HG03575 (cell line): Measurements from ENCODE around the gene HIRA.
"Not testable (repeated sequence)": the region's sequence is repeated elsewhere in the genome, so short reads cannot be mapped to it uniquely, and the experiment has no call there.

Source experiments
- ATAC-seq: cut with Tn5 transposase; IDR thresholded peaks from one replicate; pipeline ENCODE4 v1.9.1; 2021; ENCODE audit not compliant: unreplicated experiment, insufficient number of reproducible peaks, low FRiP score; ENCODE audit errors: extremely low read depth

HIRA gene

DNA sequence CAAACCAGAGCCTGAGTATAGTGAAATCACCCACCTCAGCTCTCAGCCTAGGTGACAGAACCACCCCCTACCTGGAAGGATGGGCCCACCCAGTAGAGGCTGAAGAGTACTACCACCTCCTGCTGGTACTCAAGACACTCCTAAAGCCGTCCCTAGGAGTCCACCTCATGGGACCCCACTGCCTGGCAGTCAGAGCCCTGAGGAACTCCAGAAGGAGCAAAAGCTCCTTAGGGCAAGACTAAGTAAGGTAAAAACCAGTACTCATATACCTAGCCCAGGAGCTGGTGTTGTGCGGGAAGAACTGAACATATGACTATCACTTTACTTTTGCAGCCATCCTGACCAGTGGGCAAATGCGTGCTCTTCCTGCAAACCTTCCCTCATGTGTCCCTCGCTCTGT, 36.3 kb downstream of the HIRA start:
- ATAC-seq = no peak

GRCh38 chr22:19394274-19395050, 37.1 kb downstream of the HIRA start:
- no peak for ATAC-seq

GRCh38 chr22:19393704-19394103, 37.8 kb downstream of the HIRA start:
- no peak for ATAC-seq

GRCh38 chr22:19387575-19387974, 44.0 kb downstream of the HIRA start:
- no peak for ATAC-seq

- no peak for ATAC-seq
Measured at GRCh38 chr22:19387038-19387437, 44.5 kb downstream of the HIRA start.

GRCh38 chr22:19386248-19386647, 45.3 kb downstream of the HIRA start:
- ATAC-seq = no peak

DNA sequence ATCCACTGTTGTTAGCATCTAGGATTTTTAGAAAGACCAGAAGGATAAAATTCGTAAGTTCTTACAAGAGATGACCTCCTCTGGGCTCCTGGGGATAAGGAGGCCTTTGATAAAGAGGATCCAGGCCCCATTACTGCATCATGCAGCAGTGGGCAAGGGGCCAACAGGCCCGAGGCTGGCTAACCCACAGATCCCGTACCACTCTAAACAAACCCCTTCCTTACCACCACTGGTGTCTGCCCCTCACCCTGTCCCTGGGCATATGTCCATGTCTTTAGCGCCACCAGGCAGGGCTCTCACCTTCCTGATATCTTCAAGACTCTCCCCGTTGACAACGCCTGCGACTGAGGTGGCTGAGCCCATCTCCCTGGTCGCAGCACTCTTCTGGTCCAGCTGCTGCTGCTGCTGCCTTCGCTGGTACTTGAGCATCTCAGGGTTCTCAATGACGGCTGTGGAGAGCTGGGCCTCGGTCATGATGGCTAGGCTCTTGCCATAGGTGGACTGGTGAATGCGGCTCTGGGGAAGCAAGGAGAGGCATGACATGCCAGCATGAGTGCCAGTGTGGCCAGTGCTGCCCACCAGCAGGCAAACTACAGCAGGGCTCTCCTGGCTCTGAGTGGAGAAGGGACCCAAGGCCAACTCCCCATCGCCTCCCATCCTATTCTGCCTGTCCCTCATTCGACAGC, 46.2 kb downstream of the HIRA start:
- no peak for ATAC-seq

DNA sequence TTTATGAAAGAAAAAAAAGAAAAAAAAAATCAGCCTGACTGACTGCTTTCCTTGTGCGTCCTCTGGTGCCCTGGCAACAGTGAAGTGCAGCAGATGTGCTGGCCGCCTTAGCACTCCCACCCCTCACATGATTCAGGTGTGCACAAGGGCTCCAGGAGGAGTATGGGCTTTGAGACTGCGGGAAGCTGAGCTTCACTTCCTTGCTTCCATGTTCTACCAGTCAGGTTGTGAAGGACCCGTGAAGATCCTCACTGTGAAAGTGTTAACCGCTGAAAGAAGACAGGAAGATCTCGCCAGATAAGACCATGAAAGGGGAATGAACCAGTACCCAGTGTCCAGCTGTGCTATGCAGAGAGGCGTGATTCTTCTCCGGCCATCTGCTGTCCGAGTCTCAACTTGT, 48.2 kb downstream of the HIRA start:
- no peak for ATAC-seq

DNA sequence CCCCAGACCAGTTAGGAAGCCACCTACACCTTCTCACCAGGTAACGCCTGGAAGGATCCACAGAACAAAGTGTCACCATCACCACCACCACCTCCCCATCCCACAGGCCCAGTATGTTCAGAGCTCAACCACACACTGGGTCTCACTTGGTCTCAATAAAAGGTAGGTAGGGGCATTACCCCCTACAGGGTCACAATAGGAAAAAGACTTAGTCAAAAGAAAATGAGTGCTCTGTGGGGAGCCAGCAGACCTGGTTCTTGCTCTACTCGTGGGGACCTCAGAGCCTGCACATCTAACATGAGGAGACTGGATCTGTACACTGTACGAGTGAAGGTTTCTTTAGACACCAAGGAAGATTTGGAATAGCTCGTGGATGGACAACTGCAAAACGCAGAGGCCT, 49.3 kb downstream of the HIRA start:
- no peak for ATAC-seq

GRCh38 chr22:19378344-19378674, 53.2 kb downstream of the HIRA start:
- no peak for ATAC-seq

GRCh38 chr22:19377565-19378343, 53.8 kb downstream of the HIRA start:
- ATAC-seq = no peak

GRCh38 chr22:19376971-19377370, 54.6 kb downstream of the HIRA start:
- ATAC-seq = no peak

- no peak for ATAC-seq
Measured at GRCh38 chr22:19376247-19376646, 55.3 kb downstream of the HIRA start.

DNA sequence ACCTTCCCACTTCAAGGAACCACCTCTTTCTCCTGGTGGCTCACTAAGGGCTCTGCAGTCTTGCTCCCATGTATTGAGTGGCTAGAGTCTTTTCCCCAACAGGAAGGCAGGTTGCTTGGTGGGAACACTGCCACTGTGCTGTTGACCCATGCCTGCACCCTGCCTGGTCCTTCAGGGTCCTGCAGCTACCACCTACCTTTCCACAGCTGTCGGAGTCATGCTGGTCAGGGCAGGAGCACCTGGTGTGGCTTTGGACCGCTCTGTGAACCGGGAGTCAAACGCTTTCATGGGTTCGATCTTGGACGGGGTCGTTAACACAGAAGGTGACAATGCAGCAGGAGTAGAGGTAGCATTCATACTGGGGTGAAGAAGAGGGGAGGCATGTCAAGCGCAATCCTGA, 56.1 kb downstream of the HIRA start:
- ATAC-seq = no peak

- no peak for ATAC-seq
Measured at GRCh38 chr22:19374410-19374809, 57.1 kb downstream of the HIRA start.

GRCh38 chr22:19373450-19373849, 58.1 kb downstream of the HIRA start:
- no peak for ATAC-seq

- no peak for ATAC-seq
Measured at GRCh38 chr22:19371893-19372292, 59.6 kb downstream of the HIRA start.

DNA sequence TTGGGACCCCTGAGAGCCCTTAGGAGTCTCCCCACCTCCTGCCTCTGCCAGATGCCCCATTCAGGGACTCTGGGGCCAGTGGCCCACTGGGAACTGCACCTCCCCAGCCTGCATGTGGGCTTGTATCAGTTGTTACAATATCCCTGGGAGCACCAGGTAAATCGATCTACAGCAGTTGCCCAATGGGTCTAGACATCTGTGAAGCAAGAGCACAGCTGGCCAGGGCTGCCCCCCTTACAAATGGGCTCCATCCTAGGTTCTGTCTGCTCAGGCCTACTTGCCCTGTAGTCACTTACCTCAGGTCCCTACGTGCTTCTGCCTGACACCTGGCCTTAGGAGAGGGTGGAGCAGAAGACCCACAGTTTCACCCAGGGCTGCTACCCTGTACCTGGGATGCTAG, 62.7 kb downstream of the HIRA start:
- ATAC-seq = no peak

GRCh38 chr22:19367763-19368367, 63.7 kb downstream of the HIRA start:
- ATAC-seq = no peak

GRCh38 chr22:19363541-19363940, 68.0 kb downstream of the HIRA start:
- not testable (repeated sequence) for ATAC-seq
